ENCODE data around the gene KCND3.

Gene KCND3

GRCh38 chr1:111832521-111833155 lies 156.8 kb downstream of the KCND3 start:
- TF ChIP-seq CTCF (IDR thresholded peaks at IDR 0.05; ENCODE audit: insufficient read depth, low read length) (no peak), SPI1 (IDR thresholded peaks at IDR 0.05; ENCODE audit: borderline replicate concordance, low read depth) (no peak)
- DNase-seq (ENCODE audit: low read depth in 1 of 2, low spot score in 1 of 2) = no peak
- Histone ChIP-seq H3K4me3 (replicated peaks; ENCODE audit: insufficient read depth, low read length) (no peak overlapping the region), H3K27me3 (ENCODE audit: insufficient read depth, poor library complexity, severe bottlenecking) (no peaks in the 10 kb centered on the region), H3K27ac (replicated peaks) (no peak overlapping the region)

- no peak overlapping the region for H3K4me3 ChIP-seq (replicated peaks; ENCODE audit: insufficient read depth, low read length)
- TF ChIP-seq POLR2AphosphoS5 (IDR thresholded peaks at IDR 0.05; ENCODE audit: low read depth) (no peak), REST (IDR thresholded peaks at IDR 0.05; ENCODE audit: insufficient replicate concordance, low read depth) (no peak)
- H3K27me3 ChIP-seq (ENCODE audit: insufficient read depth, poor library complexity, severe bottlenecking) = no peaks in the 10 kb centered on the region
- DNase-seq (ENCODE audit: low read depth in 1 of 2, low spot score in 1 of 2) = no peak
- no peak overlapping the region for H3K27ac ChIP-seq (replicated peaks)
Measured at GRCh38 chr1:111831153-111831552, 158.3 kb downstream of the KCND3 start.

GRCh38 chr1:111827946-111828345 lies 161.5 kb downstream of the KCND3 start:
- no peak overlapping the region for H3K4me3 ChIP-seq (replicated peaks; ENCODE audit: insufficient read depth, low read length)

More at GRCh38 chr1:111827946-111828345, 161.5 kb downstream of the KCND3 start:
- H3K27me3 ChIP-seq (ENCODE audit: insufficient read depth, poor library complexity, severe bottlenecking) = no peaks in the 10 kb centered on the region
- DNase-seq (ENCODE audit: low read depth in 1 of 2, low spot score in 1 of 2) = no peak
- TF ChIP-seq REST (IDR thresholded peaks at IDR 0.05; ENCODE audit: insufficient replicate concordance, low read depth) (no peak), POLR2AphosphoS5 (IDR thresholded peaks at IDR 0.05; ENCODE audit: low read depth) (no peak), GABPA (IDR thresholded peaks at IDR 0.05; ENCODE audit: low read depth) (no peak), CTCF (IDR thresholded peaks at IDR 0.05; ENCODE audit: insufficient read depth, low read length) (no peak), SPI1 (IDR thresholded peaks at IDR 0.05; ENCODE audit: borderline replicate concordance, low read depth) (no peak)
- H3K27ac ChIP-seq (replicated peaks) = no peak overlapping the region
